H9 (cell line): ENCODE measurements around the gene CSMD2. TPM values are rescaled to one million over a fixed set of nuclear protein-coding genes. Genes with fewer than 3 reads are reported as not detected.
"Not testable (repeated sequence)": the region's sequence is repeated elsewhere in the genome, so short reads cannot be mapped to it uniquely, and the experiment has no call there.

Experiments
- DNase-seq: peaks from one replicate; pipeline ENCODE4 v3.0.0-alpha.2; 2017
- H2AFZ ChIP-seq: one replicate; pipeline ENCODE4 v1.6.1; 2013; ENCODE audit warnings: mild to moderate bottlenecking, low read length, control low read depth, moderate library complexity
- H2AK5ac ChIP-seq: 2 replicates; pipeline ENCODE4 v1.6.1; 2013; ENCODE audit warnings: low read length, control low read depth, mixed read lengths; ENCODE audit not compliant: insufficient read length
- H2BK120ac ChIP-seq: one replicate; pipeline ENCODE4 v1.6.1; 2013; ENCODE audit warnings: low read depth, mild to moderate bottlenecking, low read length, control low read depth, inconsistent platforms; ENCODE audit not compliant: poor library complexity, severe bottlenecking
- H2BK12ac ChIP-seq: 2 replicates; pipeline ENCODE4 v1.6.1; 2013; ENCODE audit warnings: low read length, control low read depth, mixed read lengths, low read depth; ENCODE audit not compliant: insufficient read length
- H2BK15ac ChIP-seq: 2 replicates; pipeline ENCODE4 v1.6.1; 2013; ENCODE audit warnings: low read depth, low read length, control low read depth
- H2BK20ac ChIP-seq: one replicate; pipeline ENCODE4 v1.6.1; 2013; ENCODE audit warnings: low read depth, mild to moderate bottlenecking, low read length, control low read depth, inconsistent platforms; ENCODE audit not compliant: poor library complexity, severe bottlenecking
- H2BK5ac ChIP-seq: 2 replicates; pipeline ENCODE4 v1.6.1; 2013; ENCODE audit warnings: low read length, control low read depth, mixed read lengths; ENCODE audit not compliant: insufficient read length
- H3K14ac ChIP-seq: 2 replicates; pipeline ENCODE4 v1.6.1; 2013; ENCODE audit warnings: low read length, control low read depth; ENCODE audit not compliant: insufficient read depth
- H3K18ac ChIP-seq: 2 replicates; pipeline ENCODE4 v1.6.1; 2013; ENCODE audit warnings: low read depth, mild to moderate bottlenecking, mixed read lengths, low read length, control low read depth; ENCODE audit not compliant: insufficient read length
- H3K23ac ChIP-seq: 2 replicates; pipeline ENCODE4 v1.6.1; 2013; ENCODE audit warnings: low read length, control low read depth, mixed read lengths, low read depth; ENCODE audit not compliant: insufficient read length
- H3K23me2 ChIP-seq: 2 replicates; pipeline ENCODE4 v1.6.1; 2013; ENCODE audit warnings: low read depth, mild to moderate bottlenecking, mixed read lengths, low read length, control low read depth; ENCODE audit not compliant: insufficient read length, poor library complexity, severe bottlenecking
- H3K27ac ChIP-seq: 2 replicates; pipeline ENCODE4 v1.5.1; 2013; ENCODE audit warnings: low read length, control low read depth, mixed read lengths, low read depth; ENCODE audit not compliant: insufficient read length
- H3K27me3 ChIP-seq: 2 replicates; pipeline ENCODE4 v1.6.1; 2013; ENCODE audit warnings: low read length, control low read depth, inconsistent platforms; ENCODE audit not compliant: insufficient read depth
- H3K4ac ChIP-seq: 2 replicates; pipeline ENCODE4 v1.6.1; 2013; ENCODE audit warnings: low read depth, mild to moderate bottlenecking, control low read depth, inconsistent platforms, low read length, moderate library complexity
- H3K4me1 ChIP-seq: 2 replicates; pipeline ENCODE4 v1.6.1; 2013; ENCODE audit warnings: low read length, control low read depth, inconsistent platforms; ENCODE audit not compliant: insufficient read depth
- H3K4me2 ChIP-seq: 2 replicates; pipeline ENCODE4 v1.6.1; 2013; ENCODE audit warnings: low read length, control low read depth, mixed read lengths; ENCODE audit not compliant: insufficient read length, insufficient read depth
- H3K56ac ChIP-seq: 2 replicates; pipeline ENCODE4 v1.6.1; 2013; ENCODE audit warnings: low read depth, mild to moderate bottlenecking, mixed read lengths, low read length, control low read depth; ENCODE audit not compliant: insufficient read length
- H3K79me1 ChIP-seq: 2 replicates; pipeline ENCODE4 v1.6.1; 2013; ENCODE audit warnings: low read depth, mild to moderate bottlenecking, moderate library complexity, low read length, control low read depth, inconsistent platforms; ENCODE audit not compliant: insufficient read depth, poor library complexity, severe bottlenecking
- H3K79me2 ChIP-seq: 2 replicates; pipeline ENCODE4 v1.6.1; 2013; ENCODE audit warnings: low read length, control low read depth, inconsistent platforms; ENCODE audit not compliant: insufficient read depth
- H3K9ac ChIP-seq: 2 replicates; pipeline ENCODE4 v1.6.1; 2013; ENCODE audit warnings: low read length, control low read depth, mixed read lengths; ENCODE audit not compliant: insufficient read length; ENCODE audit errors: extremely low read depth
- H3K9me3 ChIP-seq: one replicate; pipeline ENCODE4 v1.6.1; 2013; ENCODE audit warnings: low read depth, low read length, inconsistent platforms; ENCODE audit not compliant: control insufficient read depth
- H3T11ph ChIP-seq: one replicate; pipeline ENCODE4 v1.6.1; 2013; ENCODE audit warnings: mild to moderate bottlenecking, low read length, control low read depth, inconsistent platforms
- H4K20me1 ChIP-seq: one replicate; pipeline ENCODE4 v1.6.1; 2013; ENCODE audit not compliant: control insufficient read depth, insufficient read length, insufficient read depth
- H4K5ac ChIP-seq: 2 replicates; pipeline ENCODE4 v1.6.1; 2013; ENCODE audit warnings: low read depth, mild to moderate bottlenecking, mixed read lengths, low read length, control low read depth; ENCODE audit not compliant: insufficient read length
- H4K8ac ChIP-seq: replicated peaks from 2 replicates; pipeline ENCODE4 v1.6.1; 2013; ENCODE audit warnings: low read length, control low read depth, mixed read lengths, low read depth; ENCODE audit not compliant: insufficient read length
- H4K91ac ChIP-seq: 2 replicates; pipeline ENCODE4 v1.6.1; 2013; ENCODE audit warnings: low read depth, mild to moderate bottlenecking, moderate library complexity, mixed read lengths, low read length, control low read depth; ENCODE audit not compliant: insufficient read length
- H3K27ac Mint-ChIP-seq, 3 experiments: 2 replicates in 2 of 3; 3 replicates in 1 of 3; pipeline ENCODE4 v1.8.0; 2020 to 2021; ENCODE audit warnings: mixed read lengths in 3 of 3, mild to moderate bottlenecking in 1 of 3, moderate library complexity in 1 of 3
- H3K27me3 Mint-ChIP-seq: 2 replicates; pipeline ENCODE4 v1.8.0; 2021; ENCODE audit warnings: low read depth, mild to moderate bottlenecking, moderate library complexity, mixed read lengths
- H3K36me3 Mint-ChIP-seq, 3 experiments: 2 replicates in 2 of 3; 3 replicates in 1 of 3; pipeline ENCODE4 v1.8.0; 2020 to 2021; ENCODE audit warnings: low read depth in 3 of 3, mixed read lengths in 3 of 3; ENCODE audit not compliant: insufficient read depth in 1 of 3
- H3K4me1 Mint-ChIP-seq, 2 experiments: 2 replicates each; pipeline ENCODE4 v1.8.0; 2020; ENCODE audit warnings: mixed read lengths in 2 of 2
- H3K4me3 Mint-ChIP-seq, 2 experiments: 2 replicates in 1 of 2; 3 replicates in 1 of 2; pipeline ENCODE4 v1.8.0; 2020 to 2021; ENCODE audit warnings: mild to moderate bottlenecking in 2 of 2, mixed read lengths in 2 of 2, moderate library complexity in 1 of 2
- H3K9me3 Mint-ChIP-seq, 2 experiments: 2 replicates in 1 of 2; 3 replicates in 1 of 2; pipeline ENCODE4 v1.8.0; 2020; ENCODE audit warnings: mild to moderate bottlenecking in 2 of 2, mixed read lengths in 2 of 2, moderate library complexity in 1 of 2
- CTCF ChIP-seq: fragments of 200-600 bp; sonication (generic); conservative IDR thresholded peaks from 3 replicates; pipeline ENCODE4 v1.8.0; 2021; ENCODE audit warnings: antibody characterized with exemption, mild to moderate bottlenecking
- WGBS: extraction: QIAGEN DNeasy Blood & Tissue Kit; methylation state at CpG from one replicate; pipeline ENCODE4 v1.1.7; 2013; ENCODE audit warnings: missing lambda C conversion rate, low lambda C conversion rate, mixed read lengths; ENCODE audit not compliant: insufficient read length; ENCODE audit errors: extremely low coverage; 5-methylcytosine and 5-hydroxymethylcytosine counted together
- total RNA-seq: library from RNA; stranded (reverse); gene quantifications from 2 replicates; pipeline ENCODE4 v1.2.1, GENCODE V29; 2021

Gene CSMD2
- total RNA-seq, 1 experiment from 2014 or later: 6.4 TPM

DNA sequence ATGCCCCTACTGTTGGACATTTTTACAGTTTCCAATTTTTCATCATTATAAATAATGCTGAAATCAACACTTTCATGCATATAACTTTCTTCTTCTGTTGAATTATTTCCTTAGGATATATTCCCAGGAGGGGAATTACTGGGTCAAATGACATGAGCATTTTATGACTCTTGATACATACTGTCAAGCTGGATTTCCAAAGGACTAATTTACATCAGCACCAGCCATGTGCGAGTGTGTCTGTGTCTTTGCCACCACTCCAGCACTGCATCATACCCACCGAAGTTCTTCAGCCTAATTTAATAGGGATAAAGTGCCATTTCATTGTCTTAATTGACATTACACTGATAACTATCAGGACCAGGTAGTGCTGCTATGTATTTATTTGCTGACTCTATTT lies 146.7 kb downstream of the CSMD2 start:
- Histone ChIP-seq H2BK12ac (no peak overlapping the region), H2BK15ac (no peak overlapping the region), H3K23ac (no peak overlapping the region), H4K20me1 (peaks cover 2% of the 10 kb centered on the region), H4K91ac (no peak overlapping the region), H3K4me2 (no peak overlapping the region), H3K9ac (no peak overlapping the region), H3K14ac (no peak overlapping the region), H3K18ac (no peak overlapping the region), H2AFZ (no peak overlapping the region), H2BK120ac (no peak overlapping the region), H3T11ph (no peak overlapping the region), H3K79me1 (no peaks in the 10 kb centered on the region), H2AK5ac (no peak overlapping the region), H3K27ac (no peak overlapping the region), H3K27me3 (no peaks in the 10 kb centered on the region), H3K9me3 (no peaks in the 10 kb centered on the region), H3K56ac (no peak overlapping the region), H4K8ac (no peak overlapping the region), H2BK20ac (no peak overlapping the region), H2BK5ac (no peak overlapping the region), H3K79me2 (no peaks in the 10 kb centered on the region), H3K4me1 (peaks cover 3% of the 10 kb centered on the region; the same call in 1 of the 2 replicates), H3K4ac (no peak overlapping the region), H3K23me2 (no peaks in the 10 kb centered on the region), H4K5ac (no peak overlapping the region)
- no CpG with 5 or more reads among the region's 2 CpGs for WGBS
- TF ChIP-seq CTCF: no peak
- no peak for DNase-seq
- Mint-ChIP-seq H3K36me3 (peaks cover 0 to 4% (median 2%) of the 10 kb centered on the region in 3 experiments; a peak in 2 of 7 replicates), H3K4me1 (peaks cover 22 to 35% of the 10 kb centered on the region in 2 experiments), H3K9me3 (no peaks in the 10 kb centered on the region), H3K4me3 (no peak overlapping the region), H3K27ac (no peak overlapping the region), H3K27me3 (peaks cover 5% of the 10 kb centered on the region; the same call in 1 of the 2 replicates)

- not testable (repeated sequence) for H2BK15ac ChIP-seq, H3K36me3 Mint-ChIP-seq, H3K23ac ChIP-seq, H3K23me2 ChIP-seq, H3K79me2 ChIP-seq, H3T11ph ChIP-seq, H4K5ac ChIP-seq, H3K4me2 ChIP-seq, H4K20me1 ChIP-seq, H2BK12ac ChIP-seq, H3K4me3 Mint-ChIP-seq, H3K14ac ChIP-seq, H2AFZ ChIP-seq, H3K79me1 ChIP-seq, H3K18ac ChIP-seq, H2BK5ac ChIP-seq, H3K4me1 ChIP-seq, H3K27me3 ChIP-seq, H3K27ac ChIP-seq, H2BK20ac ChIP-seq, H3K9me3 ChIP-seq, H3K27ac Mint-ChIP-seq, DNase-seq, H3K9ac ChIP-seq, H3K56ac ChIP-seq, H3K9me3 Mint-ChIP-seq, H4K91ac ChIP-seq, H2BK120ac ChIP-seq, H3K27me3 Mint-ChIP-seq, H3K4ac ChIP-seq, H4K8ac ChIP-seq, H2AK5ac ChIP-seq
- peaks cover 19 to 31% of the 10 kb centered on the region in 2 experiments for H3K4me1 Mint-ChIP-seq
- WGBS: no CpG with 5 or more reads among the region's 3 CpGs
Measured at GRCh38 chr1:34016281-34016680, 148.7 kb downstream of the CSMD2 start.
